IMR-90 (cell line): ENCODE results near the gene EVL. TPM values are rescaled to one million over a fixed set of nuclear protein-coding genes. Genes with fewer than 3 reads are reported as not detected.

Experiments
- ATAC-seq: fragments of 200-7000 bp; cut with Tn5 transposase; 2 replicates; pipeline ENCODE4 v1.9.1; 2020; ENCODE audit warnings: low read depth, mild to moderate bottlenecking, moderate library complexity
- BruUV-seq: library from RNA; stranded (reverse); fragments of 400-500 nt; replicated peaks from 2 replicates; lab custom pipeline; 2021; lab: Mats Ljungman, UMichigan
- CTCF ChIA-PET: fragments of 300-600 bp; formaldehyde crosslinking; extraction: SDS; loops from one replicate; lab custom pipeline; 2021; ENCODE audit warnings: antibody characterized with exemption; lab: Yijun Ruan, JAX
- POLR2A ChIA-PET: fragments of 300-600 bp; sonication (Branson Sonifier 250); formaldehyde crosslinking; loops from one replicate; lab custom pipeline; 2022; ENCODE audit warnings: antibody characterized with exemption; ENCODE audit not compliant: unreplicated experiment; lab: Charles Lee
- DNase-seq: peaks from one replicate; pipeline ENCODE4 v3.0.0; 2013
- H2AFZ ChIP-seq: replicated peaks from 2 replicates; pipeline ENCODE3; 2013; ENCODE audit warnings: low read length, mild to moderate bottlenecking; ENCODE audit not compliant: poor library complexity
- H2AK5ac ChIP-seq: 2 replicates; pipeline ENCODE4 v1.6.1; 2013; ENCODE audit warnings: low read depth, low read length, inconsistent platforms
- H2AK9ac ChIP-seq: replicated peaks from 2 replicates; pipeline ENCODE3; 2013; ENCODE audit warnings: mild to moderate bottlenecking, low read depth, low read length, moderate library complexity; ENCODE audit not compliant: poor library complexity
- H2BK120ac ChIP-seq: 2 replicates; pipeline ENCODE4 v1.6.1; 2013; ENCODE audit warnings: low read depth, low read length, inconsistent platforms
- H2BK15ac ChIP-seq: 3 replicates; pipeline ENCODE4 v1.6.1; 2013; ENCODE audit warnings: low read depth, low read length, inconsistent platforms
- H2BK20ac ChIP-seq: 2 replicates; pipeline ENCODE4 v1.6.1; 2013; ENCODE audit warnings: low read depth, mild to moderate bottlenecking, inconsistent platforms, low read length, moderate library complexity
- H2BK5ac ChIP-seq: 2 replicates; pipeline ENCODE4 v1.6.1; 2013; ENCODE audit warnings: mild to moderate bottlenecking, low read depth, low read length, inconsistent platforms; ENCODE audit not compliant: poor library complexity, severe bottlenecking
- H3K14ac ChIP-seq: replicated peaks from 2 replicates; pipeline ENCODE4 v1.6.1; 2013; ENCODE audit warnings: low read depth, low read length, inconsistent platforms
- H3K18ac ChIP-seq: 2 replicates; pipeline ENCODE4 v1.6.1; 2013; ENCODE audit warnings: low read depth, low read length, control low read depth
- H3K23ac ChIP-seq: 2 replicates; pipeline ENCODE4 v1.6.1; 2013; ENCODE audit warnings: low read depth, low read length, inconsistent platforms
- H3K27ac ChIP-seq: 2 replicates; pipeline ENCODE4 v1.5.1; 2013; ENCODE audit warnings: mild to moderate bottlenecking, control low read depth, low read length; ENCODE audit not compliant: insufficient read depth
- H3K27me3 ChIP-seq: 2 replicates; pipeline ENCODE4 v1.6.1; 2013; ENCODE audit warnings: low read length; ENCODE audit not compliant: control insufficient read depth, insufficient read depth
- H3K36me3 ChIP-seq: 2 replicates; pipeline ENCODE4 v1.6.1; 2013; ENCODE audit warnings: low read length, mixed read lengths; ENCODE audit not compliant: control insufficient read depth, insufficient read depth
- H3K4ac ChIP-seq: 2 replicates; pipeline ENCODE4 v1.6.1; 2013; ENCODE audit warnings: low read depth, low read length, inconsistent platforms
- H3K4me1 ChIP-seq: 2 replicates; pipeline ENCODE4 v1.6.1; 2013; ENCODE audit warnings: low read length, mixed read lengths; ENCODE audit not compliant: control insufficient read depth, insufficient read depth
- H3K4me2 ChIP-seq: 2 replicates; pipeline ENCODE4 v1.6.1; 2013; ENCODE audit warnings: low read depth, mild to moderate bottlenecking, control low read depth, low read length, moderate library complexity
- H3K4me3 ChIP-seq: 2 replicates; pipeline ENCODE4 v1.5.1; 2013; ENCODE audit warnings: low read depth, mild to moderate bottlenecking, control low read depth, low read length, moderate library complexity; ENCODE audit not compliant: insufficient read depth
- H3K56ac ChIP-seq: 2 replicates; pipeline ENCODE4 v1.6.1; 2013; ENCODE audit warnings: low read length, inconsistent platforms; ENCODE audit not compliant: insufficient read depth; ENCODE audit errors: extremely low read depth
- H3K79me1 ChIP-seq, 2 experiments: 2 replicates each; pipeline ENCODE4 v1.6.1; 2013; ENCODE audit warnings: low read length in 2 of 2, inconsistent platforms in 1 of 2, low read depth in 1 of 2
- H3K9ac ChIP-seq: 2 replicates; pipeline ENCODE4 v1.6.1; 2013; ENCODE audit warnings: low read depth, low read length, control low read depth
- H3K9me1 ChIP-seq: 2 replicates; pipeline ENCODE4 v1.6.1; 2013; ENCODE audit warnings: low read length, inconsistent platforms; ENCODE audit not compliant: insufficient read depth
- H3K9me3 ChIP-seq: 2 replicates; pipeline ENCODE4 v1.6.1; 2013; ENCODE audit warnings: low read length; ENCODE audit not compliant: control insufficient read depth, insufficient read depth
- H4K20me1 ChIP-seq: 2 replicates; pipeline ENCODE4 v1.6.1; 2013; ENCODE audit warnings: low read length, inconsistent platforms; ENCODE audit not compliant: insufficient read depth
- H4K5ac ChIP-seq: 2 replicates; pipeline ENCODE4 v1.6.1; 2013; ENCODE audit warnings: mild to moderate bottlenecking, low read depth, low read length, control low read depth
- H4K8ac ChIP-seq, 2 experiments: 2 replicates each; pipeline ENCODE4 v1.6.1; 2013; ENCODE audit warnings: low read depth in 2 of 2, low read length in 2 of 2, control low read depth in 1 of 2, inconsistent platforms in 1 of 2
- H4K91ac ChIP-seq: 2 replicates; pipeline ENCODE4 v1.6.1; 2013; ENCODE audit warnings: low read depth, low read length, inconsistent platforms; ENCODE audit not compliant: insufficient read depth
- BHLHE40 ChIP-seq: fragments of 150-350 bp; IDR thresholded peaks from 2 replicates; pipeline ENCODE4 v1.6.1; 2016; ENCODE audit warnings: mild to moderate bottlenecking, low read depth, low read length
- WGBS, 2 experiments: methylation state at CpG; one replicate each; pipeline versions ENCODE4 v1.1.5 to v1.1.7; 2013; ENCODE audit warnings: missing lambda C conversion rate in 2 of 2; ENCODE audit not compliant: insufficient read length in 1 of 2; ENCODE audit errors: extremely low coverage in 2 of 2; 5-methylcytosine and 5-hydroxymethylcytosine counted together
- dilution Hi-C: fragments of 300-500 bp; cut with HindIII; formaldehyde crosslinking; loops from one replicate; pipeline ENCODE4 v1.14.3; 2018; ENCODE audit warnings: low sequenced_read_pairs; ENCODE audit not compliant: unreplicated experiment
- in situ Hi-C: fragments of 300-500 bp; cut with MboI; formaldehyde crosslinking; loops from 3 replicates; pipeline ENCODE4 v1.14.3; 2019; ENCODE audit warnings: low sequenced_read_pairs, inconsistent platforms, mixed read lengths
- intact Hi-C: fragments of 100-400 bp; cut with micrococcal nuclease; formaldehyde crosslinking; loops from 2 replicates; pipeline ENCODE4 v1.10.0; 2022
- polyA plus RNA-seq, 3 experiments: library from polyadenylated mRNA; depleted of rRNA; stranded (reverse); fragments of >200 nt; gene quantifications; 2 replicates each; pipeline ENCODE4 v1.2.3, GENCODE V29; 2012; ENCODE audit warnings: low replicate concordance in 1 of 3
- total RNA-seq: library from RNA; depleted of rRNA; stranded (reverse); fragments of >200 nt; gene quantifications from 2 replicates; pipeline ENCODE4 v1.2.3, GENCODE V29; 2012

Gene EVL
- total and polyA plus RNA-seq, 2 of the 4 experiments (the other 2 are of a cell fraction): 7.2 to 36.5 TPM

DNA sequence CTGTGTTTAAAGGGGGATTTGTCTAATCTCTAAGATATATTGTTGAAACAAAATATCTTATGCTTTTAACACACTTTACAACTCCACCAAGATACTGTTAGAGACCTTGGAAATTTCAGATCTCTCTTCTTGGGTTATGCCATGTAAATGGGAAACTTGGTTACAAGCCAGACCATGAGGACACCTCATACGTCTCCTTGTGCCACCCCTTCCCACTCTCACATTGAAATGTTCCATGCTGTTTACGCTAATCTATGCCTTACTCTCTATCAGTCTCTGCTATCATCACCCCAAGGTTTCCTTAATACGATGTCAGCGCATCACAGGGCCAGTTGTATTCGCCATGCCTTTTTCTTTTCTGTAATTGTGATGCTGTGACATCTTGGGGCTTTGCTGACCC, 107.6 kb downstream of the EVL start:
- Histone ChIP-seq H3K9me1 (no peaks in the 10 kb centered on the region), H3K27ac (no peak overlapping the region), H4K8ac (no peak overlapping the region), H3K23ac (no peak overlapping the region), H3K4me3 (no peak overlapping the region), H3K14ac (no peak overlapping the region), H3K4me2 (no peak overlapping the region), H4K91ac (no peak overlapping the region), H3K9me3 (no peaks in the 10 kb centered on the region; the same call in 1 of the 2 replicates), H2BK5ac (no peak overlapping the region), H2BK120ac (no peak overlapping the region), H3K4me1 (no peaks in the 10 kb centered on the region), H3K9ac (no peak overlapping the region), H2AK5ac (no peak overlapping the region), H2AK9ac (no peak overlapping the region), H3K56ac (no peak overlapping the region), H3K79me1 (no peaks in the 10 kb centered on the region), H4K20me1 (no peaks in the 10 kb centered on the region; the same call in 1 of the 2 replicates), H3K27me3 (peaks cover 33% of the 10 kb centered on the region), H2BK20ac (no peak overlapping the region), H2BK15ac (no peak overlapping the region), H3K4ac (no peak overlapping the region), H2AFZ (no peak overlapping the region), H3K36me3 (no peaks in the 10 kb centered on the region), H3K18ac (no peak overlapping the region), H4K5ac (no peak overlapping the region)
- no CpG with 5 or more reads among the region's 5 CpGs for WGBS, 2 experiments
- DNase-seq (no peak), ATAC-seq (no peak)
- CTCF ChIA-PET: no interaction called here
- in situ Hi-C loops: no loop called here
- intact Hi-C loops: no loop called here
- no TSS peak for BruUV-seq
- dilution Hi-C loops: no loop called here
- POLR2A ChIA-PET: no interaction called here
- no peak for TF ChIP-seq BHLHE40
